K562 (cell line): ENCODE data around the gene CFHR2.

Experiments used
- JUN ChIP-seq, 2 experiments: sonication (generic) in 1 of 2; formaldehyde crosslinking in 1 of 2; IDR thresholded peaks; 2 replicates each; pipeline versions ENCODE4 v1.6.1 to v1.8.0; 2012 to 2022; ENCODE audit warnings: borderline replicate concordance in 2 of 2, mild to moderate bottlenecking in 2 of 2, improper control_type of control experiment in 1 of 2, low read depth in 1 of 2, low read length in 1 of 2, missing genetic modification reagents in 1 of 2
- JUND ChIP-seq, 2 experiments: IDR thresholded peaks; 2 replicates in 1 of 2; 3 replicates in 1 of 2; pipeline ENCODE4 v1.6.1; 2011; ENCODE audit warnings: borderline replicate concordance in 2 of 2, low read depth in 2 of 2, low read length in 2 of 2, improper control_type of control experiment in 1 of 2, missing biosample characterization in 1 of 2, missing genetic modification characterization in 1 of 2, missing genetic modification reagents in 1 of 2
- RAD21 ChIP-seq, 2 experiments: fragments of 250-450 bp in 1 of 2; fragments of 450-650 bp in 1 of 2; sonication (Bioruptor Pico) in 1 of 2; formaldehyde crosslinking in 1 of 2; IDR thresholded peaks in 1 of 2; conservative IDR thresholded peaks in 1 of 2; 2 replicates each; pipeline versions ENCODE4 v1.4.0 to v1.8.0; 2020 to 2022; ENCODE audit warnings: mild to moderate bottlenecking in 2 of 2, moderate library complexity in 1 of 2
- SOX6 ChIP-seq: fragments of 450-650 bp; IDR thresholded peaks from 2 replicates; pipeline ENCODE4 v1.6.1; 2014; ENCODE audit warnings: mild to moderate bottlenecking
- UBTF ChIP-seq, 2 experiments: IDR thresholded peaks; 2 replicates each; pipeline ENCODE4 v1.6.1; 2012; ENCODE audit warnings: improper control_type of control experiment in 2 of 2, low read depth in 2 of 2, low read length in 2 of 2, borderline replicate concordance in 1 of 2
- YY1 ChIP-seq, 3 experiments: IDR thresholded peaks; 2 replicates each; pipeline ENCODE4 v1.6.1; 2011; ENCODE audit warnings: low read length in 2 of 3, mild to moderate bottlenecking in 2 of 3, moderate library complexity in 2 of 3, borderline replicate concordance in 1 of 3, control low read depth in 1 of 3, low read depth in 1 of 3; ENCODE audit not compliant: insufficient read depth in 3 of 3, insufficient replicate concordance in 2 of 3, control insufficient read depth in 1 of 3, insufficient read length in 1 of 3; ENCODE audit errors: extremely low read depth in 1 of 3
- ZNF3 ChIP-seq: fragments of 250-450 bp; sonication (Bioruptor Pico); IDR thresholded peaks from 2 replicates; pipeline ENCODE4 v1.5.0; 2021; ENCODE audit warnings: mild to moderate bottlenecking, moderate library complexity
- TF ChIP-seq, protein P1 (sequence below), 3 experiments: IDR thresholded peaks in 2 of 3; conservative IDR thresholded peaks in 1 of 3; 2 replicates each; pipeline ENCODE4 v1.5.1; 2011 to 2012; ENCODE audit warnings: low read length in 3 of 3, mild to moderate bottlenecking in 3 of 3, control low read depth in 2 of 3, improper control_type of control experiment in 1 of 3, inconsistent platforms in 1 of 3, low read depth in 1 of 3, mixed read lengths in 1 of 3, moderate library complexity in 1 of 3; ENCODE audit not compliant: insufficient read depth in 2 of 3

DNA sequence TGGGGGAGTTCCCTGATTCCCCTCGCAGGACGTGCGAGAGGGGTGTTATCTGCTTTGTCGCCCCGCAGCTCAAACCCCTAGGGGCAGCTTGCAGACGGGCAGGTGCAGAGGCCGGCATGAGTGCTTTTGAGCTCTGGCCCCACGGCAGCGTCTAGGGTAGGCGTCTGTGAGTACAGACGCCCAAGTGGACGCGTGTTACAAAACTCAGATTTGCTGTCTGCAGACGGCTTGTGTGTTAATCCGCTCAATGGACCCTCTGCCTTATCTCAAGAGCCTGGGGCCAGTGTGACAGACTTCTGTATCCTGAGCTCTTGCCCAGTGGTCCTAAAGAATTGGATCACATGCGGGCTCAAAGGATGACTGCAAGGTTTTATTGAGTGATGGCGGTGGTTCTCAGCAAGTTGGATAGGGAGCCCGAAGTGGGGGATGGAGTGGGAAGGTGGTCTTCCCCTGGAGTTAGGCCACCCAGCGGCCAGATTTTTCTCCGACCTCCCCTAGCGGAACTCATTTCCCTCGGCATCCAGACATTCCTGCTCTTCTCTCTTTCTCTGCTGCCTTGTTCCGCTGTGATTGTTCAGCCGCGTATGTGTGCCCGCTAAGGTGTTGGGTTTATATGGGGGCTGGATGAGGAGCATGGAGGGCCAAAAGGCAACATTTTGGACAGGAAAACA lies 46.2 kb upstream of the CFHR2 start:
- TF ChIP-seq JUN (IDR thresholded peaks at IDR 0.05; ENCODE audit: borderline replicate concordance, low read depth, low read length) = no peak
- no peak for TF ChIP-seq JUN (CRISPR knock-in tag; IDR thresholded peaks at IDR 0.05; ENCODE audit: borderline replicate concordance)
- no peak for TF ChIP-seq ZNF3 (CRISPR knock-in tag)
- no peak for TF ChIP-seq SOX6
- TF ChIP-seq UBTF (IDR thresholded peaks at IDR 0.05; ENCODE audit: borderline replicate concordance in 1 of 2, low read depth in 2 of 2, low read length in 2 of 2) = no peak
- no peak for TF ChIP-seq RAD21 (CRISPR knock-in tag; conservative IDR thresholded peaks at IDR 0.05 in 1 of 2, IDR thresholded peaks at IDR 0.05 in 1 of 2)
- TF ChIP-seq YY1 (IDR thresholded peaks at IDR 0.05; ENCODE audit: borderline replicate concordance in 1 of 3, control insufficient read depth in 1 of 3, extremely low read depth in 1 of 3, insufficient read depth in 3 of 3, insufficient read length in 1 of 3, insufficient replicate concordance in 2 of 3, low read depth in 1 of 3, low read length in 2 of 3) = no peak
- no peak for TF ChIP-seq JUND (IDR thresholded peaks at IDR 0.05; ENCODE audit: borderline replicate concordance, low read depth, low read length)
- TF ChIP-seq JUND (tag; IDR thresholded peaks at IDR 0.05; ENCODE audit: borderline replicate concordance, low read depth, low read length) = no peak
- TF ChIP-seq, protein P1, sequence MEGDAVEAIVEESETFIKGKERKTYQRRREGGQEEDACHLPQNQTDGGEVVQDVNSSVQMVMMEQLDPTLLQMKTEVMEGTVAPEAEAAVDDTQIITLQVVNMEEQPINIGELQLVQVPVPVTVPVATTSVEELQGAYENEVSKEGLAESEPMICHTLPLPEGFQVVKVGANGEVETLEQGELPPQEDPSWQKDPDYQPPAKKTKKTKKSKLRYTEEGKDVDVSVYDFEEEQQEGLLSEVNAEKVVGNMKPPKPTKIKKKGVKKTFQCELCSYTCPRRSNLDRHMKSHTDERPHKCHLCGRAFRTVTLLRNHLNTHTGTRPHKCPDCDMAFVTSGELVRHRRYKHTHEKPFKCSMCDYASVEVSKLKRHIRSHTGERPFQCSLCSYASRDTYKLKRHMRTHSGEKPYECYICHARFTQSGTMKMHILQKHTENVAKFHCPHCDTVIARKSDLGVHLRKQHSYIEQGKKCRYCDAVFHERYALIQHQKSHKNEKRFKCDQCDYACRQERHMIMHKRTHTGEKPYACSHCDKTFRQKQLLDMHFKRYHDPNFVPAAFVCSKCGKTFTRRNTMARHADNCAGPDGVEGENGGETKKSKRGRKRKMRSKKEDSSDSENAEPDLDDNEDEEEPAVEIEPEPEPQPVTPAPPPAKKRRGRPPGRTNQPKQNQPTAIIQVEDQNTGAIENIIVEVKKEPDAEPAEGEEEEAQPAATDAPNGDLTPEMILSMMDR (IDR thresholded peaks at IDR 0.05 in 2 of 3, conservative IDR thresholded peaks at IDR 0.05 in 1 of 3; ENCODE audit: insufficient read depth in 2 of 3, low read depth in 1 of 3, low read length in 3 of 3) = no peak
